ENCODE results near the gene NME9.

DNA sequence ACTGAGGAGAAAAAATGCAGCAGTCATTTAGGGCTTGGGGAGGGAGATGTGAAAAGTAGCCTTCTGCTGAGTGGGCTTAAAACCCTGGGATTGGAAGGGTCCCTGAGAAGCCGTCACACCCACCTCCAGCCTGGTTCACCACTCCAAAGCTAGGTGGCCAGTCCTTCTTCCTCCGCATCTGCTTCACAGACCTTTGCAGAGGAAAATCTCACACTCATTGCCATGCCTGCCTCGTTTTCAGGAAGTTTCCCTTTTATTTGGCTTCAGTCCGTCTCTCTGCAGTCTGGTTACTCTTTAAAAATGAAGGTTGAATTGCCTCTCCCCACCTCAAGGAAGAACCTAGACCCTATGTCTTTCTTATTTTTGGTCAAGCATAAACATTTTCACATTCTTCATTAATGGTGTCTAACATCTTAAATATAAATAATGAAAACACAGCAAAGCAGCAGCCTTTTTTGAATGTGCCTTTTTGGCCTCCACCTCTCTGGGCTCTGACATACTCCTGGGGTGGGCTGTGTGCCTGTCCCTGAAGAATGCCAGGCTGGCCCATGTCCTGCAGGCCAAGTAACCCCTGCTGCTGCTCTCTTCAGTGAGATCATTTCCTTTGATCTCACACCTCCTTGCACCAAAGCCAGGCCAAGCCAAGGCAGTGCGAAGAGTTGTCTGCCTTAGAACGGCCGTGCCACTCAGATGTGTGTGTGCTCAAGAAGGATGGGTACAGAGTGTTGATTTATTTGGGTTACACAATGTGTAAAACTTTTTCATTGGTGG lies 29.7 kb upstream of the NME9 start:
- TF ChIP-seq, protein P1, sequence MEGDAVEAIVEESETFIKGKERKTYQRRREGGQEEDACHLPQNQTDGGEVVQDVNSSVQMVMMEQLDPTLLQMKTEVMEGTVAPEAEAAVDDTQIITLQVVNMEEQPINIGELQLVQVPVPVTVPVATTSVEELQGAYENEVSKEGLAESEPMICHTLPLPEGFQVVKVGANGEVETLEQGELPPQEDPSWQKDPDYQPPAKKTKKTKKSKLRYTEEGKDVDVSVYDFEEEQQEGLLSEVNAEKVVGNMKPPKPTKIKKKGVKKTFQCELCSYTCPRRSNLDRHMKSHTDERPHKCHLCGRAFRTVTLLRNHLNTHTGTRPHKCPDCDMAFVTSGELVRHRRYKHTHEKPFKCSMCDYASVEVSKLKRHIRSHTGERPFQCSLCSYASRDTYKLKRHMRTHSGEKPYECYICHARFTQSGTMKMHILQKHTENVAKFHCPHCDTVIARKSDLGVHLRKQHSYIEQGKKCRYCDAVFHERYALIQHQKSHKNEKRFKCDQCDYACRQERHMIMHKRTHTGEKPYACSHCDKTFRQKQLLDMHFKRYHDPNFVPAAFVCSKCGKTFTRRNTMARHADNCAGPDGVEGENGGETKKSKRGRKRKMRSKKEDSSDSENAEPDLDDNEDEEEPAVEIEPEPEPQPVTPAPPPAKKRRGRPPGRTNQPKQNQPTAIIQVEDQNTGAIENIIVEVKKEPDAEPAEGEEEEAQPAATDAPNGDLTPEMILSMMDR (IDR thresholded peaks at IDR 0.05; ENCODE audit: insufficient read depth, low read length) = no peak
- TF ChIP-seq POLR2AphosphoS5 (IDR thresholded peaks at IDR 0.05; ENCODE audit: low read depth) = no peak
- TF ChIP-seq GABPA (IDR thresholded peaks at IDR 0.05; ENCODE audit: low read depth) = no peak

Data from HL-60 (cell line).